Right atrium auricular region (tissue), 2 donors: ENCODE data around the gene TRNAU1AP. TPM values are rescaled to one million over a fixed set of nuclear protein-coding genes. Genes with fewer than 3 reads are reported as not detected.

Experiments used
- DNase-seq: peaks from one replicate; pipeline ENCODE4 v3.0.0-alpha.2; 2019; ENCODE audit warnings: low spot score
- H3K27ac ChIP-seq, 2 donors: fragments of 200-600 bp; sonication (generic); 1 replicate in 1 of 2; 2 replicates in 1 of 2; pipeline ENCODE4 v1.5.1; 2016 to 2019
- H3K27me3 ChIP-seq, 2 donors: fragments of 200-600 bp; sonication (generic); one replicate each; pipeline versions ENCODE4 v1.5.1 to v1.6.0; 2017 to 2019
- H3K36me3 ChIP-seq: fragments of 200-600 bp; sonication (generic); one replicate; pipeline ENCODE4 v1.5.1; 2016
- H3K4me1 ChIP-seq, 2 donors: fragments of 200-600 bp; sonication (generic); one replicate each; pipeline versions ENCODE4 v1.5.1 to v1.6.0; 2017 to 2019
- H3K4me3 ChIP-seq, 2 donors: fragments of 200-600 bp; sonication (generic); 1 replicate in 1 of 2; 2 replicates in 1 of 2; pipeline ENCODE4 v1.5.1; 2017 to 2019; ENCODE audit warnings: mild to moderate bottlenecking in 1 of 2, moderate library complexity in 1 of 2
- H3K9me3 ChIP-seq, 2 donors: fragments of 200-600 bp; sonication (generic); one replicate each; pipeline ENCODE4 v1.5.1; 2019
- total RNA-seq, 2 donors: library from RNA; depleted of rRNA; stranded (reverse); fragments of >200 nt; gene quantifications; one replicate each; pipeline ENCODE4 v1.1.0, GENCODE V29; 2016
- TF ChIP-seq, protein P1 (sequence below), 2 donors: fragments of 200-600 bp; sonication (generic); IDR thresholded peaks; one replicate each; pipeline ENCODE4 v1.5.1; 2019; ENCODE audit warnings: antibody characterized with exemption in 2 of 2

The TRNAU1AP gene
- total RNA-seq, 2 donors from 2014 or later: 7.4 to 12.6 TPM

DNA sequence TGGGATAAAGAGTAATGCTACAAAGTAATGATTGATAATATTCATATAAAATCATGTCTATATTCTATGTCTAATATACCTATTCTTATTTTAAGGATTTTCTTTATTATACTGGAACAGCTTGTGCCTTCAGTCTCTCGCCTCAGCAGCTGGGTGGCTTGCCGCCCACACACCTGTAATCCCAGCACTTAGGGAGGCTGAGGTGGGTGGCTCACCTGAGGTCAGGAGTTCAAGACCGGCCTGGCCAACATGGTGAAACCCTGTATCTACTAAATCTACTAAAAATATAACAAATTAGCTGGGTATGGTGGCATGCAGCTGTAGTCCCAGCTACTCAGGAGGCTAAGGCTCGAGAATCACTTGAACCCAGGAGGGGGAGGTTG, 7.6 kb upstream of the TRNAU1AP start:
- H3K36me3 ChIP-seq: no peaks in the 10 kb centered on the region
- H3K27me3 ChIP-seq: no peaks in the 10 kb centered on the region
- H3K4me3 ChIP-seq: no peak overlapping the region
- TF ChIP-seq, protein P1, sequence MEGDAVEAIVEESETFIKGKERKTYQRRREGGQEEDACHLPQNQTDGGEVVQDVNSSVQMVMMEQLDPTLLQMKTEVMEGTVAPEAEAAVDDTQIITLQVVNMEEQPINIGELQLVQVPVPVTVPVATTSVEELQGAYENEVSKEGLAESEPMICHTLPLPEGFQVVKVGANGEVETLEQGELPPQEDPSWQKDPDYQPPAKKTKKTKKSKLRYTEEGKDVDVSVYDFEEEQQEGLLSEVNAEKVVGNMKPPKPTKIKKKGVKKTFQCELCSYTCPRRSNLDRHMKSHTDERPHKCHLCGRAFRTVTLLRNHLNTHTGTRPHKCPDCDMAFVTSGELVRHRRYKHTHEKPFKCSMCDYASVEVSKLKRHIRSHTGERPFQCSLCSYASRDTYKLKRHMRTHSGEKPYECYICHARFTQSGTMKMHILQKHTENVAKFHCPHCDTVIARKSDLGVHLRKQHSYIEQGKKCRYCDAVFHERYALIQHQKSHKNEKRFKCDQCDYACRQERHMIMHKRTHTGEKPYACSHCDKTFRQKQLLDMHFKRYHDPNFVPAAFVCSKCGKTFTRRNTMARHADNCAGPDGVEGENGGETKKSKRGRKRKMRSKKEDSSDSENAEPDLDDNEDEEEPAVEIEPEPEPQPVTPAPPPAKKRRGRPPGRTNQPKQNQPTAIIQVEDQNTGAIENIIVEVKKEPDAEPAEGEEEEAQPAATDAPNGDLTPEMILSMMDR (IDR thresholded peaks at IDR 0.05): no peak
- H3K9me3 ChIP-seq: no peaks in the 10 kb centered on the region
- H3K4me1 ChIP-seq: no peaks in the 10 kb centered on the region
- DNase-seq: no peak
- no peak overlapping the region for H3K27ac ChIP-seq

DNA sequence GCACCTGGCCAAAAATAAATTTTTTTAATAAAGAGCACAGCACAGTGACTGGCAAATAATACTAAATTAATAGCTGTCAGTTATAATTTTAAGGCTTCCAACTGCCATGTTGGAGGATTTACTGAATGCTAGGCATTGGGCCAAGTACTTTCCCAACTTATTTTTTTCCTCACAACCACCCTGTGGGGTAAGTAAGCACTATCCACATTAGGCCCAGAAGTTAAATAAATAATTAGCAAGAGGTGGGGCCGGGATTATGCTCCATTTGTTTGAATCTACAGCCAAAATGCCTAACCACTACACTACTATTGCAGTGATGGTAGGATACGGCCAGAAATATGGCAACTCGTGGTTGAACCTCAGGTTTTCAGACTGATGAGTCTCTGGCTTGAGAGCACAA, 4.6 kb upstream of the TRNAU1AP start:
- Histone ChIP-seq H3K36me3 (no peaks in the 10 kb centered on the region), H3K27me3 (no peaks in the 10 kb centered on the region), H3K27ac (no peak overlapping the region), H3K4me3 (no peak overlapping the region), H3K9me3 (no peaks in the 10 kb centered on the region), H3K4me1 (peaks cover 0 to 3% of the 10 kb centered on the region in 2 donors)
- TF ChIP-seq, protein P1 (IDR thresholded peaks at IDR 0.05): no peak
- DNase-seq: no peak

DNA sequence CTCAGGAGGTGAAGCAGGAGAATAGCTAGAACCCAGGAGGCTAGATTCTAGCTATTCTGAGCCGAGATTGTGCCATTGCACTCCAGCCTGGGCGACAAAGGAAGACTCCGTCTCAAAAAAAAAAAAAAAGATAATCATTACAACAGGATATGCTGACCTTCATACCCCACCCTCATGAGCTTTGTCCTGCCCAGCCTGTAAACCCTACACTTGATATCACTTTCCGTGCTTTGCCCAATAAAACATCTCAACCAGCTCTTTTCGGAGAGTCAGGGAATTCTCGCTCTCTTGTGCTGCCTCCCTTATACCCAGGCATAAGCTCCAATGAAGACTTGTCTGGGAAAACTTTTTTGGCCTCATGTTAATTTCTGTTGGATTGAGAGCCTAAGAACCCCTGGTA, 1.5 kb upstream of the TRNAU1AP start:
- no peak for DNase-seq
- H3K27me3 ChIP-seq: no peaks in the 10 kb centered on the region
- peaks cover 7% of the 10 kb centered on the region for H3K36me3 ChIP-seq
- TF ChIP-seq, protein P1 (IDR thresholded peaks at IDR 0.05): no peak
- H3K27ac ChIP-seq: no peak overlapping the region
- H3K4me3 ChIP-seq: no peak overlapping the region
- H3K4me1 ChIP-seq: peaks cover 0 to 10% of the 10 kb centered on the region in 2 donors
- H3K9me3 ChIP-seq: no peaks in the 10 kb centered on the region

DNA sequence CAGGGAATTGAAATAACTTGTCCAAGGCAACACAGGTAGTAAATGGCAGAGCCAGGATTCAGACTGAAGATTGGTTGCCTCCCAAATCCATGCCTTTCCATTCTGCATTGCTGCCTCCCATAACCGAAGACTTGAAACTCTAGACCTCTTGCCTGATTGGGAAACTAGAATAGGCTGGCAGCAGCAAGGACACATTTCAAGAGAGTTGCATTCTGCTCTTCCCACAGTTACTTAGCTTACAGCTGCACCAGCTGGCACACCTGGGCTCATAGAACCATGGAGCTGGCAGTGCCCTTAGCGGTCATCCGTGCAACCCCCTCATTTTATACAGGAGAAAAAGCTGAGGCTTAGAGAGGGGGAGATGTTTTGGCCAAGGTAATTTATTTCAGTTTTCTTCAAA, 8.0 kb downstream of the TRNAU1AP start:
- Histone ChIP-seq H3K27me3 (no peaks in the 10 kb centered on the region), H3K4me3 (no peak overlapping the region), H3K27ac (no peak overlapping the region), H3K4me1 (no peaks in the 10 kb centered on the region), H3K9me3 (no peaks in the 10 kb centered on the region), H3K36me3 (peaks cover 84% of the 10 kb centered on the region)
- DNase-seq: no peak
- TF ChIP-seq, protein P1 (IDR thresholded peaks at IDR 0.05): no peak

DNA sequence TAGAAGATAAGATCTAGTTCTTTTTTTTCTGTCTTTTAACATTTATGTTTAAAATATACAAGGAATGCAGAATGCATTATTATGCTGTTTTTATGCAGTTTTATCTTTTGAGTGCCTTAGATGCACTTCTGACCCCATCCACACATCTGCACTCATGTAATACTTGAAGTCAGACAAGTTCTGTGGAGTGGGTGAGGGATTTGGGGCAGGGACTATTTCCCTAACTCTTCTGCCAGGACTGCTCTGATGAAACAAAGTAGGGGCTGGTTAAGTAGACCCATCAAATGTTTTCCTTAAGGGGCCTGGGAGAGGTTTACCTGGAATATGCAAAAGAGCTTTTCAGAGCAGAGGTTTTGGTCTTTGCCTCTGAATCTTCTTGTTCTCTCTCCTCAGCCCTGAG, 11.4 kb downstream of the TRNAU1AP start:
- TF ChIP-seq, protein P1 (IDR thresholded peaks at IDR 0.05): no peak
- no peaks in the 10 kb centered on the region for H3K27me3 ChIP-seq
- H3K4me3 ChIP-seq: no peak overlapping the region
- H3K36me3 ChIP-seq: peaks cover 94% of the 10 kb centered on the region
- H3K9me3 ChIP-seq: no peaks in the 10 kb centered on the region
- no peaks in the 10 kb centered on the region for H3K4me1 ChIP-seq
- no peak for DNase-seq
- H3K27ac ChIP-seq: no peak overlapping the region

DNA sequence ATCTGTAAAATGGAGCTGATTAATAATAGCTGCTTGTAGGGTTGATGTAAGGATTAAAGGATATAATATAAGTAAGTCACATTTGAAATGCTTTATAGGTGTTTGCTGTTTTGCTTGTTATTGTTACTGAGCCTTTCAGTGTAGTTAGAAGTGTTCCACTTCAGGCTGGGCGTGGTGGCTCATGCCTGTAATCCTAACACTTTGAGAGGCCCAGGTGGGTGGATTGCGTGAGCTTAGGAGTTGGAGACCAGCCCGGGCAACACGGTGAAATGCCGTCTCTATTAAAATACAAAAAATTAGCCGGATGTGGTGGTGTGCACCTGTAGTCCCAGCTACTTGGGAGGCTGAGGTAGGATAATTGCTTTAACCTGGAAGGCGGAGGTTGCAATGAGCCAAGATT, 12.2 kb downstream of the TRNAU1AP start:
- H3K27me3 ChIP-seq: no peaks in the 10 kb centered on the region
- H3K9me3 ChIP-seq: no peaks in the 10 kb centered on the region
- peaks cover 93% of the 10 kb centered on the region for H3K36me3 ChIP-seq
- H3K4me1 ChIP-seq: no peaks in the 10 kb centered on the region
- no peak overlapping the region for H3K4me3 ChIP-seq
- H3K27ac ChIP-seq: no peak overlapping the region
- no peak for DNase-seq
- TF ChIP-seq, protein P1 (IDR thresholded peaks at IDR 0.05): no peak
